A549 (cell line): ENCODE results near the gene KDM6A.

Experiments
- EP300 ChIP-seq, 2 experiments: fragments of >200 bp; sonication (Bioruptor Twin); formaldehyde crosslinking; IDR thresholded peaks; 2 replicates in 1 of 2; 3 replicates in 1 of 2; pipeline ENCODE4 v1.6.1; 2016 to 2017
- MAFK ChIP-seq: fragments of 450-650 bp; IDR thresholded peaks from 2 replicates; pipeline ENCODE4 v1.6.1; 2014; ENCODE audit not compliant: partially characterized antibody
- POLR2A ChIP-seq: IDR thresholded peaks from 2 replicates; pipeline ENCODE4 v1.6.1; 2012; ENCODE audit warnings: mild to moderate bottlenecking, low read length
- RAD21 ChIP-seq, 2 experiments: fragments of >200 bp in 1 of 2; sonication (Bioruptor Twin) in 1 of 2; formaldehyde crosslinking in 1 of 2; IDR thresholded peaks in 1 of 2; conservative IDR thresholded peaks in 1 of 2; 2 replicates in 1 of 2; 3 replicates in 1 of 2; pipeline ENCODE4 v1.6.1; 2012 to 2018; ENCODE audit warnings: inconsistent platforms in 1 of 2
- TF ChIP-seq, protein P1 (sequence below): IDR thresholded peaks from 2 replicates; pipeline ENCODE4 v1.6.1; 2012; ENCODE audit warnings: low read depth, borderline replicate concordance

DNA sequence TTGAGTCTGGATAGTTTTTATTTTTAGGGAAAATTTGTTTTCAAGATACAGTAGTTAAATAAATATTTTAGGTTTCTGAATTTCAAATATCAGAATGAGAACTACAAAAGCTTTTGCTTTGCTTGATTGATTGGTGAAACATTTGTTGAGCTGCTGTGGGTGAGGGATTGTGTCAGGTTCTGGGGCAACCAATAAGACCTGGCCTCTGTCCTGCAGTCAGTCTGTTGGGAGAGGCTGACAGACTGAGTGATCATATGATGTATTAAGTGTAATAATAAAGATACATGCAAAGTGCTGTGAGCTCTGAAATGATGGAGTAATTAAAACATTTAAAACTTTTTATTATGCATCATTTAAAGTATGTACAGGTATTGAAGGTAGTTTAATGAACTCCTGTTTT is 9.6 kb downstream of the KDM6A start:
- TF ChIP-seq, protein P1, sequence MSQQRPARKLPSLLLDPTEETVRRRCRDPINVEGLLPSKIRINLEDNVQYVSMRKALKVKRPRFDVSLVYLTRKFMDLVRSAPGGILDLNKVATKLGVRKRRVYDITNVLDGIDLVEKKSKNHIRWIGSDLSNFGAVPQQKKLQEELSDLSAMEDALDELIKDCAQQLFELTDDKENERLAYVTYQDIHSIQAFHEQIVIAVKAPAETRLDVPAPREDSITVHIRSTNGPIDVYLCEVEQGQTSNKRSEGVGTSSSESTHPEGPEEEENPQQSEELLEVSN, result no peak
- TF ChIP-seq RAD21 (conservative IDR thresholded peaks at IDR 0.05 in 1 of 2, IDR thresholded peaks at IDR 0.05 in 1 of 2) (no peak), MAFK (no peak), EP300 (IDR thresholded peaks at IDR 0.05) (no peak), POLR2A (no peak)
